Colonic mucosa (tissue), 4 donors: ENCODE results near the gene WDR19. TPM values are rescaled to one million over a fixed set of nuclear protein-coding genes. Genes with fewer than 3 reads are reported as not detected.
"Not testable (repeated sequence)": the region's sequence is repeated elsewhere in the genome, so short reads cannot be mapped to it uniquely, and the experiment has no call there.

Experiments
- DNase-seq: peaks from one replicate; pipeline ENCODE4 v3.0.0-alpha.2; 2020
- H3K27ac ChIP-seq: fragments of 200-600 bp; one replicate; pipeline ENCODE4 v1.8.0; 2021
- H3K27me3 ChIP-seq: fragments of 200-600 bp; one replicate; pipeline ENCODE4 v1.8.0; 2021
- H3K36me3 ChIP-seq: fragments of 200-600 bp; one replicate; pipeline ENCODE4 v1.8.0; 2021
- H3K4me1 ChIP-seq: fragments of 200-600 bp; one replicate; pipeline ENCODE4 v1.8.0; 2021; ENCODE audit warnings: mild to moderate bottlenecking
- H3K4me3 ChIP-seq: fragments of 200-600 bp; one replicate; pipeline ENCODE4 v1.8.0; 2021
- H3K9ac ChIP-seq, 2 donors: one replicate each; pipeline ENCODE4 v1.7.0; 2013; ENCODE audit warnings: control low read depth in 2 of 2, low read depth in 2 of 2, low read length in 2 of 2
- H3K9me3 ChIP-seq: fragments of 200-600 bp; one replicate; pipeline ENCODE4 v1.8.0; 2021
- intact Hi-C: fragments of 100-400 bp; cut with DNase I; formaldehyde crosslinking; loops from one replicate; pipeline ENCODE4 v1.14.1; 2022
- total RNA-seq, 2 donors: library from RNA; stranded (reverse); fragmentation: NEBNext Ultra II Directional in 1 of 2; extraction: Animal tissue kit (Norgen Biotek cat#: 25700) in 1 of 2; gene quantifications; one replicate each; pipeline ENCODE4 v1.2.1, GENCODE V29; 2021
- TF ChIP-seq, protein P1 (sequence below): fragments of 200-600 bp; IDR thresholded peaks from one replicate; pipeline ENCODE4 v1.8.0; 2022; ENCODE audit warnings: antibody characterized with exemption, mild to moderate bottlenecking
- donor health status: healthy.
- donor health status: DM: no; HTN: no; CAD: no.
- donor health status: DM: no; HTN: no; CAD: no.

Gene WDR19
- total RNA-seq, 2 donors from 2014 or later, result 8.1 to 11.7 TPM

DNA sequence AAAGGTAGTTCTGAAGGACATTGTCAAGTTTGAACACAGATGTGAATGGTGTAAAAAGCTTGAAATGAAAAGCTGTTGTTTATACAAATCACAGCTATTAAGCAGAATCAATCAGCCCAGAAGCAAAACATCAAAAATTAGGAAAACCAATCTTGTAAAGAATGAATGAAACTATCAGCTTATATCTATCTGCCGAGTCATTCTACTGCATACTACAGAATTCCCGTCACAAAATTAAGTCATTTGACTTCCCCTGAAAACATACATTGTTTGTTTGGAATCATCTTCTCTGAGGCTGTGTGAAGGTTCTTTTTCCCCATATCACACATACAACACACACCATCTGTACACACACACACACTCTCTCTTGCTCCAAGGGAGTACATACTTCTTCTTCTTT lies 103.5 kb downstream of the WDR19 start:
- Histone ChIP-seq H3K36me3 (no peaks in the 10 kb centered on the region), H3K27me3 (no peaks in the 10 kb centered on the region), H3K4me3 (no peak overlapping the region), H3K9ac (no peak overlapping the region), H3K27ac (no peak overlapping the region), H3K9me3 (no peaks in the 10 kb centered on the region), H3K4me1 (no peaks in the 10 kb centered on the region)
- DNase-seq, result no peak
- intact Hi-C loops, result no loop called here
- TF ChIP-seq, protein P1, sequence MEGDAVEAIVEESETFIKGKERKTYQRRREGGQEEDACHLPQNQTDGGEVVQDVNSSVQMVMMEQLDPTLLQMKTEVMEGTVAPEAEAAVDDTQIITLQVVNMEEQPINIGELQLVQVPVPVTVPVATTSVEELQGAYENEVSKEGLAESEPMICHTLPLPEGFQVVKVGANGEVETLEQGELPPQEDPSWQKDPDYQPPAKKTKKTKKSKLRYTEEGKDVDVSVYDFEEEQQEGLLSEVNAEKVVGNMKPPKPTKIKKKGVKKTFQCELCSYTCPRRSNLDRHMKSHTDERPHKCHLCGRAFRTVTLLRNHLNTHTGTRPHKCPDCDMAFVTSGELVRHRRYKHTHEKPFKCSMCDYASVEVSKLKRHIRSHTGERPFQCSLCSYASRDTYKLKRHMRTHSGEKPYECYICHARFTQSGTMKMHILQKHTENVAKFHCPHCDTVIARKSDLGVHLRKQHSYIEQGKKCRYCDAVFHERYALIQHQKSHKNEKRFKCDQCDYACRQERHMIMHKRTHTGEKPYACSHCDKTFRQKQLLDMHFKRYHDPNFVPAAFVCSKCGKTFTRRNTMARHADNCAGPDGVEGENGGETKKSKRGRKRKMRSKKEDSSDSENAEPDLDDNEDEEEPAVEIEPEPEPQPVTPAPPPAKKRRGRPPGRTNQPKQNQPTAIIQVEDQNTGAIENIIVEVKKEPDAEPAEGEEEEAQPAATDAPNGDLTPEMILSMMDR, result no peak

DNA sequence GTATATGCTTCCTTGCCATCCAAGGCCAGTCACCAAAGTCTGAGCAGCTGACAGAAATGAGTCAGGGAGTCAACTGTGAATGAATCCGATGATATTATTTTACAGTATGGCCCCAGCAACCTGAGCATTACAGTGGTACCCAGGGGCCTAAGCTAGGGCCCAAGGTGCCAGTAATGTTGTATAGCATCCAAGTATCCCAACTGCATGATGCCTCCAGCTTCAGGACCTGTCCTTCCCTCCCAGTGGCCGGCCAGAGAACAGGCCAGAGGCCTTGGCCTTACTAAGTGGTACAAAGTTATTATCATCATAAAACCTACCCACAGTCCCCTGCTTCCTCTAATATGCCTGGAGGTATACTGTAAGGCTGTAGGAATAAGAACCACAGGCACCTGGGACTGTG lies 103.9 kb downstream of the WDR19 start:
- no peaks in the 10 kb centered on the region for H3K27me3 ChIP-seq
- no peaks in the 10 kb centered on the region for H3K9me3 ChIP-seq
- H3K9ac ChIP-seq, result no peak overlapping the region
- no peak for DNase-seq
- H3K4me1 ChIP-seq, result no peaks in the 10 kb centered on the region
- no peak overlapping the region for H3K4me3 ChIP-seq
- TF ChIP-seq, protein P1, result no peak
- no peaks in the 10 kb centered on the region for H3K36me3 ChIP-seq
- no peak overlapping the region for H3K27ac ChIP-seq
- intact Hi-C loops, result no loop called here

GRCh38 chr4:39287223-39287622 lies 104.9 kb downstream of the WDR19 start:
- H3K9ac ChIP-seq, result no peak overlapping the region
- DNase-seq, result no peak
- no peaks in the 10 kb centered on the region for H3K27me3 ChIP-seq
- intact Hi-C loops, result no loop called here
- no peak overlapping the region for H3K4me3 ChIP-seq
- H3K36me3 ChIP-seq, result peaks cover 3% of the 10 kb centered on the region
- TF ChIP-seq, protein P1, result no peak
- H3K27ac ChIP-seq, result no peak overlapping the region
- H3K4me1 ChIP-seq, result no peaks in the 10 kb centered on the region
- no peaks in the 10 kb centered on the region for H3K9me3 ChIP-seq

DNA sequence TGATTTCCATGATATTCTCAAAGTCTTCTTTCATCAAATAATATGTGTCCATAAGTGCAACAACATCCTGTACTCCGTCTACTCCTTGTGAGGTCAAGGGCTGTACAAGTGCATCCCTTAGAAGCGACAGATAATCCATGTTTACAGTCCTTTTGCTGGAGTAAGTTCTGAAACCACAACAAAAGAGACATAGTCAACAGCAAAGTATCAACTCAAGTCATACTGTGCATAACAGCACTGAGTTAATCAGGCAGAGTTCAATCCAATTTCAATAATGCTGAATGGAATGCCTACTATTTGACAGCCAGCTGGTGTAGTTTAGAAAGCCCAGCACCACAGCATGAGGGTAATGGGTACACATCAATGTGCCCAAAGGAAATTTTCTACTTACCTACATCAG lies 109.4 kb downstream of the WDR19 start:
- no peak overlapping the region for H3K27ac ChIP-seq
- no peaks in the 10 kb centered on the region for H3K4me1 ChIP-seq
- H3K27me3 ChIP-seq, result no peaks in the 10 kb centered on the region
- no peak overlapping the region for H3K9ac ChIP-seq
- H3K36me3 ChIP-seq, result peaks cover 3% of the 10 kb centered on the region
- intact Hi-C loops, result no loop called here
- DNase-seq, result no peak
- TF ChIP-seq, protein P1, result no peak
- H3K4me3 ChIP-seq, result no peak overlapping the region
- no peaks in the 10 kb centered on the region for H3K9me3 ChIP-seq

- H3K36me3 ChIP-seq, DNase-seq, H3K4me1 ChIP-seq, H3K27me3 ChIP-seq, H3K4me3 ChIP-seq, H3K9me3 ChIP-seq, H3K27ac ChIP-seq, intact Hi-C loops, H3K9ac ChIP-seq: not testable (repeated sequence)
These were observed 110.1 kb downstream of the WDR19 start for GRCh38 chr4:39292433-39292832.

- H3K36me3 ChIP-seq, result peaks cover 9% of the 10 kb centered on the region
- H3K4me3 ChIP-seq, result no peak overlapping the region
These were observed 113.5 kb downstream of the WDR19 start for GRCh38 chr4:39295784-39296183.

More at GRCh38 chr4:39295784-39296183, 113.5 kb downstream of the WDR19 start:
- Histone ChIP-seq H3K27me3 (no peaks in the 10 kb centered on the region), H3K9me3 (no peaks in the 10 kb centered on the region), H3K27ac (no peak overlapping the region), H3K4me1 (no peaks in the 10 kb centered on the region), H3K9ac (no peak overlapping the region)
- intact Hi-C loops, result no loop called here
- TF ChIP-seq, protein P1, result no peak
- no peak for DNase-seq
